GM10248 (cell line): ENCODE measurements around the gene SYAP1.
"Not testable (repeated sequence)": the region's sequence is repeated elsewhere in the genome, so short reads cannot be mapped to it uniquely, and the experiment has no call there.

Experiments used
- CTCF ChIA-PET: fragments of 300-600 bp; sonication (Branson Sonifier 250); formaldehyde crosslinking; extraction: SDS; loops from one replicate; lab custom pipeline; 2021; ENCODE audit warnings: antibody characterized with exemption; lab: Yijun Ruan, JAX
- POLR2A ChIA-PET: fragments of 350-650 bp; sonication (Branson Sonifier 250); formaldehyde crosslinking; extraction: SDS; loops from one replicate; lab custom pipeline; 2020; ENCODE audit warnings: antibody characterized with exemption; lab: Yijun Ruan, JAX
- DNase-seq: peaks from one replicate; pipeline ENCODE4 v3.0.0; 2012; ENCODE audit errors: extremely low spot score
- CTCF ChIP-seq: IDR thresholded peaks from 2 replicates; pipeline ENCODE4 v1.5.1; 2012; ENCODE audit warnings: mild to moderate bottlenecking, low read depth; ENCODE audit errors: extremely low read depth, missing control alignments, control extremely low read depth

Gene SYAP1

DNA sequence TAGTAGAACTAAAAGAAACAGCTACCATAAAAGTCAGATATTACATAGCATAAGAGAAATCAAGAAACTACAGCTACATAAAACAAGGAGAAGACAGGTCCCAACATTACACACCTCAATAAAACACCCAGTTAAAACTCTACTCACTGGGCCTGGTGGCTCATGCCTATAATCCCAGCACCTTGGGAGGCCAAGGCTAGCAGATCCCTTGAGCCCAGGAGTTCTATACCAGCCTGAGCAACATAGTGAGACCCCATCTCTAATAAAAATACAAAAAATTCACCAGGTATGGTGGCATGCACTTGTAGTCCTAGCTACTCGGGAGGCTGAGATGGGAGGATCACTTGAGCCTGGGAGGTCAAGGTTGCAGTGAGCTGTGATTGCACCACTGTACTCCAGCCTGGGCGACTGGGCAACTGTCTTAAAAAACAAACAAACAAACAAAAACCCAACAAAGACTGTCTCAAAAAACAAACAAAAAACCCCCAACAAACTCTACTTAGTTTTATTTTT is 51.6 kb downstream of the SYAP1 start:
- CTCF ChIA-PET = interaction anchor here (1.4 kb wide), 1 partner anchor 14 kb away, joined by 3 read pairs; no protein-coding TSS in a partner anchor
- POLR2A ChIA-PET = no interaction called here
- no peak for TF ChIP-seq CTCF
- no peak for DNase-seq

GRCh38 chrX:16771483-16772398 is 52.3 kb downstream of the SYAP1 start:
- ChIA-PET CTCF (interaction anchor here (1.4 kb wide), 1 partner anchor 15 kb away, joined by 3 read pairs; no protein-coding TSS in a partner anchor), POLR2A (no interaction called here)
- no peak for TF ChIP-seq CTCF
- DNase-seq = no peak

GRCh38 chrX:16772460-16772859 is 53.0 kb downstream of the SYAP1 start:
- DNase-seq = no peak
- TF ChIP-seq CTCF = no peak
- ChIA-PET POLR2A (no interaction called here), CTCF (no interaction called here)

GRCh38 chrX:16774746-16775145 is 55.3 kb downstream of the SYAP1 start:
- no peak for DNase-seq
- no peak for TF ChIP-seq CTCF
- ChIA-PET CTCF (no interaction called here), POLR2A (no interaction called here)

DNA sequence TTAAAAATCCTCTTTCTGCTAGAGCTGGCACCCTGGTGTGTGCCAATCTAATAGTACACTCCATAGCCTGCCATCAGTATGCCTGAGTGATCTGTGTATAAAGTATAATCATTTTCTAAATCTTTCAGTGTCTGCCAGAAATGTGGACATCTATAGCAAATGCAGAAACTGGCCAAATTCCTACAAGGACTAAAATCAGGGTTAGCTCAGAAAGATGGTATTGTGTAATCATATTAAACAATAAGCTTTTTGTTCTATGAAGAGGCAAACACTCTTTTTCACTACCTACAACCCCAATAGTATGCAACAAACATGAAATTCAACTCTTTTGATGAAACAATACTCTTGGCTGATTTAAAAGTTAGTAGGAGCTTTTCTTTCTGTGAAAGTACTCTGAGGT is 59.1 kb downstream of the SYAP1 start:
- ChIA-PET CTCF (no interaction called here), POLR2A (no interaction called here)
- DNase-seq = no peak
- TF ChIP-seq CTCF = no peak

GRCh38 chrX:16778993-16779392 is 59.6 kb downstream of the SYAP1 start:
- no peak for DNase-seq
- POLR2A ChIA-PET = no interaction called here
- TF ChIP-seq CTCF = no peak
- CTCF ChIA-PET = no interaction called here

DNA sequence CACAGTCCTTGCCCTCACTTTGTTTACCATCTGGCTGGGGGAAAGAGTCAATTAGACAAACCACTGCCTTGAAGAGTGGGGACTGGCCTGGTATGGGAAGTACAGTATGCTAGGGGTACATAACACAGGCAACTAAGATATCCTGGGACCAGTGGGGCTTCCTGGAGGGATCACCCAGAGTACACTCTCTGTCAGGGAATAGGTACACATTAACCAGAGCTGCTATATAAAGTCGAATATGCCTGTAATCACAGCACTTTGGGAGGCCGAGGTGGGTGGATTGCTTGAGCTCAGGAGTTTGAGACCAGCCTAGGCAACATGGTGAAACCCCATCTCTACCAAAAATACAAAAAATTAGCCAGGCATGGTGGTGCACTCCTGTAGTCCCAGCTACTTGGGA is 60.4 kb downstream of the SYAP1 start:
- POLR2A ChIA-PET, CTCF ChIA-PET: not testable (repeated sequence)

More for the DNA sequence above, 60.4 kb downstream of the SYAP1 start:
- DNase-seq = not testable (repeated sequence)
